ENCODE results near the gene SSR3. TPM values are rescaled to one million over a fixed set of nuclear protein-coding genes. Genes with fewer than 3 reads are reported as not detected.

Gene SSR3
- total RNA-seq, 2 experiments from 2014 or later = 63.3 to 158 TPM

DNA sequence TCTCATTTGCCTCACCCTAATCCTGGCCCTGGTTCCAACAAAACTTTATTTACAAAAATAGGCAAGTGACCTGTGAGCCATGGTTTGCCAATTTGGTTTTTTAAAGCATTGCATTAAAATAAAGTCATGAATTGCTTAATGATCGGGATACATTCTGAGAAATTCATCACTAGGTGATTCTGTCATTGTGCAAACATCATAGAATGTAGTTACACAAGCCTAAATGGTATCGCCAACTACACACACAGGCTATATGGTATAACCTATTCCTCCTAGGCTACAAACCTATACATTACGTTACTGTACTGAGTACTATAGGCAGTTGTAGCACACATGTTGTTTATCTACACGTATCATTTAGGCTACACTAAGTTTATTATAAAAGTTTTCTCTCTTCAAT, 45.9 kb upstream of the SSR3 start:
- no peak overlapping the region for H3K4me3 ChIP-seq (ENCODE audit: low read depth, low read length, poor library complexity, severe bottlenecking)
- CTCF ChIA-PET (ENCODE audit: unreplicated experiment) = no interaction called here
- POLR2A ChIA-PET = interaction anchor here (0.7 kb wide), 3 partner anchors 32 to 1936 kb away, joined by 3 read pairs; no protein-coding TSS in a partner anchor
- no peaks in the 10 kb centered on the region for H4K20me1 ChIP-seq (ENCODE audit: insufficient read depth, low read length)
- H2AFZ ChIP-seq (ENCODE audit: low read length) = no peak overlapping the region
- intact Hi-C loops (cut with micrococcal nuclease; ENCODE audit: unreplicated experiment) = no loop called here
- H3K9me2 ChIP-seq (ENCODE audit: insufficient read depth, low read length) = no peaks in the 10 kb centered on the region
- no peak overlapping the region for H3K4me2 ChIP-seq (ENCODE audit: low read length)
- H3K36me3 ChIP-seq (ENCODE audit: insufficient read depth, low read length) = no peaks in the 10 kb centered on the region
- TF ChIP-seq EZH2phosphoT487 (IDR thresholded peaks at IDR 0.05; ENCODE audit: borderline replicate concordance, low read depth, low read length) (no peak), CTCF (conservative IDR thresholded peaks at IDR 0.05; ENCODE audit: low read length) (no peak)
- H3K79me2 ChIP-seq (ENCODE audit: insufficient read depth, low read depth, low read length) = no peaks in the 10 kb centered on the region
- no peaks in the 10 kb centered on the region for H3K4me1 ChIP-seq (ENCODE audit: insufficient read depth, low read length, poor library complexity, severe bottlenecking)
- H3K27ac ChIP-seq (ENCODE audit: low read depth, low read length, poor library complexity, severe bottlenecking) = no peak overlapping the region
- no TSS peak for BruUV-seq (replicated peaks)
- no peaks in the 10 kb centered on the region for H3K9me3 ChIP-seq (ENCODE audit: low read length)
- DNase-seq (ENCODE audit: low spot score) = no peak

DNA sequence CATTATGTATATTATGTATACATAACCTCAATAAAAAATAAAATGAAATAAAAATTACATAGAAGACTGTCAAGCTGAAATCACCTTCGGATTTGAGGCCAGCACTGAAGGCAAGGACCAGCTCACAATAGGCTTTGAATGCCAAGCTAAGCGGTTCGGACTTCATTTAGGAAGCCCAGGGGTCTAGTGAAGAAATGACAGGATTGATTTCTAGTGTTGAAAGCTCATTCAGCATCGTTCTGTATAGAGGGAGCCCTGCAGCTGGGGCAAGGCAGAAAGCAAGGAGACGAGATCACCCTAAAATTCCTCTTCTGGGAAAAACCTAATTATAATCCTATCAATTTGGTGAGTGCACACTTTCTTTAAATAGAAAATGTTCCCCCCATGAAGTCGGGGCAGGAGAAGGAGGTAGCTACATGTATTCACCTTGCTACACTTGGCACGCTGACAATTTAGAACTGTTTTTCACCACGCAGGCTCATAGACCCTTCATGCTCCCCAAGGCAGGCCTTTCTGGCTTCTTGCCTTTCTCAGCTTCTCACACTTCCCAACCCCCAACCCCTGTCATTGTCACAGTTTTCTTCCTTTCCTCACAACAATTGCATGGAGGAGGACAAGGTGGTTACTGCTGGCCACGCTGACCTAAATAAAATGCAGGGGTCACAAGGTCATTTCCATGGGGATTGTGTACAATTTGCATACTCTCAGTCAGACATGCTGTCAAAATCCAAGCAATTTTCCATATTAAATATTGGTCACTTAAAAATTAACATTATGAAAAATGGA, 44.4 kb upstream of the SSR3 start:
- H3K4me1 ChIP-seq (ENCODE audit: insufficient read depth, low read length, poor library complexity, severe bottlenecking) = no peaks in the 10 kb centered on the region
- H3K9me3 ChIP-seq (ENCODE audit: low read length) = no peaks in the 10 kb centered on the region
- H3K4me3 ChIP-seq (ENCODE audit: low read depth, low read length, poor library complexity, severe bottlenecking) = no peak overlapping the region
- intact Hi-C loops (cut with micrococcal nuclease; ENCODE audit: unreplicated experiment) = no loop called here
- no peak for DNase-seq (ENCODE audit: low spot score)
- TF ChIP-seq EZH2phosphoT487 (IDR thresholded peaks at IDR 0.05; ENCODE audit: borderline replicate concordance, low read depth, low read length) = no peak
- no peak for TF ChIP-seq CTCF (conservative IDR thresholded peaks at IDR 0.05; ENCODE audit: low read length)
- POLR2A ChIA-PET = interaction anchor here (1.0 to 1.1 kb wide), 3 partner anchors 16 to 54 kb away, joined by 3 to 5 read pairs (median 4); no protein-coding TSS in a partner anchor
- CTCF ChIA-PET (ENCODE audit: unreplicated experiment) = no interaction called here
- H2AFZ ChIP-seq (ENCODE audit: low read length) = no peak overlapping the region
- H3K4me2 ChIP-seq (ENCODE audit: low read length) = no peak overlapping the region
- no peaks in the 10 kb centered on the region for H4K20me1 ChIP-seq (ENCODE audit: insufficient read depth, low read length)
- no peak overlapping the region for H3K27ac ChIP-seq (ENCODE audit: low read depth, low read length, poor library complexity, severe bottlenecking)
- no peaks in the 10 kb centered on the region for H3K9me2 ChIP-seq (ENCODE audit: insufficient read depth, low read length)
- BruUV-seq (replicated peaks) = no TSS peak
- no peaks in the 10 kb centered on the region for H3K79me2 ChIP-seq (ENCODE audit: insufficient read depth, low read depth, low read length)
- H3K36me3 ChIP-seq (ENCODE audit: insufficient read depth, low read length) = no peaks in the 10 kb centered on the region

DNA sequence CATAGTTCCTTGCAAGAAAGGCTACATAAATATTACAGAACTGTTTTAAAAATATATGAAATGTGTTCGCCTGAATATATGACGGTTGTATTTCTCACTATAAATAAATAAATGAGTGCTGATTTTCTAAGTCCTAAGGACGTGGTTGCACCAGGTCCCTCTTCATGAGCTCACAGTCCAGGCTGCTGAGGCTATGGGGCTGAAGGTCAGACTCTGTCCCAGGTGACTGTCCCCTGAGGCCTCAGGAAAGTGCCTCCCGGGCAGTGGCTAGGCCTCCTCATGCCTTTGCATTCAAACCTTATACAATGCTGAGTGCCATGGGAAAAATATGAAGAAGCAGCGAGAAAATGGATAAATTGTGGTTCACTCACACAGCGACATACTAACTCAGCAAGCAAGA, 43.5 kb upstream of the SSR3 start:
- TF ChIP-seq CTCF (conservative IDR thresholded peaks at IDR 0.05; ENCODE audit: low read length) = no peak
- TF ChIP-seq EZH2phosphoT487 (IDR thresholded peaks at IDR 0.05; ENCODE audit: borderline replicate concordance, low read depth, low read length) = no peak
- Histone ChIP-seq H2AFZ (ENCODE audit: low read length) (no peak overlapping the region), H4K20me1 (ENCODE audit: insufficient read depth, low read length) (no peaks in the 10 kb centered on the region), H3K4me3 (ENCODE audit: low read depth, low read length, poor library complexity, severe bottlenecking) (no peak overlapping the region), H3K9me2 (ENCODE audit: insufficient read depth, low read length) (no peaks in the 10 kb centered on the region), H3K4me1 (ENCODE audit: insufficient read depth, low read length, poor library complexity, severe bottlenecking) (no peaks in the 10 kb centered on the region), H3K79me2 (ENCODE audit: insufficient read depth, low read depth, low read length) (no peaks in the 10 kb centered on the region), H3K27ac (ENCODE audit: low read depth, low read length, poor library complexity, severe bottlenecking) (no peak overlapping the region), H3K4me2 (ENCODE audit: low read length) (no peak overlapping the region), H3K9me3 (ENCODE audit: low read length) (no peaks in the 10 kb centered on the region), H3K36me3 (ENCODE audit: insufficient read depth, low read length) (no peaks in the 10 kb centered on the region)
- no peak for DNase-seq (ENCODE audit: low spot score)
- ChIA-PET POLR2A (interaction anchor here (0.7 to 0.9 kb wide), 2 partner anchors 10 to 12 kb away, joined by 3 read pairs; no protein-coding TSS in a partner anchor), CTCF (ENCODE audit: unreplicated experiment) (no interaction called here)
- BruUV-seq (replicated peaks) = no TSS peak
- intact Hi-C loops (cut with micrococcal nuclease; ENCODE audit: unreplicated experiment) = no loop called here

All from OCI-LY7 (cell line).